MM.1S (cell line): ENCODE measurements around the gene GEMIN4.
"Not testable (repeated sequence)": the region's sequence is repeated elsewhere in the genome, so short reads cannot be mapped to it uniquely, and the experiment has no call there.

Experiments
- DNase-seq: peaks from one replicate; pipeline ENCODE4 v3.0.0-alpha.2; 2015
- H2AFZ ChIP-seq: fragments of 300-600 bp; sonication (generic); 2 replicates; pipeline ENCODE4 v1.6.0; 2016; ENCODE audit warnings: antibody characterized with exemption, low read length
- H3F3A ChIP-seq: fragments of 300-600 bp; sonication (generic); 2 replicates; pipeline ENCODE4 v1.6.1; 2016; ENCODE audit warnings: mild to moderate bottlenecking, antibody characterized with exemption, low read length, moderate library complexity, mixed read lengths; ENCODE audit not compliant: insufficient read depth
- H3K27ac ChIP-seq: fragments of 300-600 bp; sonication (generic); 2 replicates; pipeline ENCODE4 v1.5.1; 2016; ENCODE audit warnings: mild to moderate bottlenecking, low read length
- H3K27me3 ChIP-seq: fragments of 300-600 bp; sonication (generic); replicated peaks from 2 replicates; pipeline ENCODE4 v1.6.0; 2016; ENCODE audit warnings: low read length; ENCODE audit not compliant: insufficient read depth
- H3K36me3 ChIP-seq: fragments of 300-600 bp; sonication (generic); replicated peaks from 2 replicates; pipeline ENCODE4 v1.6.1; 2016; ENCODE audit warnings: mild to moderate bottlenecking, low read length, mixed read lengths; ENCODE audit not compliant: insufficient read depth
- H3K4me1 ChIP-seq: fragments of 300-600 bp; sonication (generic); 2 replicates; pipeline ENCODE4 v1.6.1; 2016; ENCODE audit warnings: low read length, mixed read lengths
- H3K4me2 ChIP-seq: fragments of 300-600 bp; sonication (generic); 2 replicates; pipeline ENCODE4 v1.6.0; 2016; ENCODE audit warnings: low read depth, low read length
- H3K4me3 ChIP-seq: fragments of 300-600 bp; sonication (generic); 2 replicates; pipeline ENCODE4 v1.5.1; 2016; ENCODE audit warnings: low read length, mixed read lengths
- H3K79me2 ChIP-seq: fragments of 300-600 bp; sonication (generic); 2 replicates; pipeline ENCODE4 v1.6.1; 2016; ENCODE audit warnings: mixed run types, low read length, mixed read lengths
- H3K9ac ChIP-seq: fragments of 300-600 bp; sonication (generic); 2 replicates; pipeline ENCODE4 v1.6.1; 2016; ENCODE audit warnings: low read length, mixed read lengths
- H3K9me2 ChIP-seq: fragments of 300-600 bp; sonication (generic); replicated peaks from 2 replicates; pipeline ENCODE4 v1.6.1; 2016; ENCODE audit warnings: mild to moderate bottlenecking, low read length, mixed read lengths; ENCODE audit not compliant: insufficient read depth
- H3K9me3 ChIP-seq: fragments of 300-600 bp; sonication (generic); replicated peaks from 2 replicates; pipeline ENCODE4 v1.6.1; 2016; ENCODE audit warnings: mild to moderate bottlenecking, low read length, mixed read lengths; ENCODE audit not compliant: insufficient read depth
- H4K20me1 ChIP-seq: fragments of 300-600 bp; sonication (generic); 2 replicates; pipeline ENCODE4 v1.6.1; 2016; ENCODE audit warnings: mild to moderate bottlenecking, low read length, moderate library complexity, mixed read lengths; ENCODE audit not compliant: insufficient read depth
- EZH2 ChIP-seq: fragments of 300-600 bp; sonication (generic); optimal IDR thresholded peaks from 2 replicates; pipeline ENCODE3; 2017; ENCODE audit warnings: low read depth, mild to moderate bottlenecking, antibody characterized with exemption, low read length, mixed read lengths
- EZH2phosphoT487 ChIP-seq: fragments of 300-600 bp; sonication (generic); IDR thresholded peaks from 2 replicates; pipeline ENCODE4 v1.6.1; 2018; ENCODE audit warnings: antibody characterized with exemption, low read length
- TF ChIP-seq, protein P1 (sequence below): fragments of 300-600 bp; sonication (generic); IDR thresholded peaks from 2 replicates; pipeline ENCODE4 v1.5.1; 2016; ENCODE audit warnings: antibody characterized with exemption, low read length, mixed read lengths

GEMIN4 gene

DNA sequence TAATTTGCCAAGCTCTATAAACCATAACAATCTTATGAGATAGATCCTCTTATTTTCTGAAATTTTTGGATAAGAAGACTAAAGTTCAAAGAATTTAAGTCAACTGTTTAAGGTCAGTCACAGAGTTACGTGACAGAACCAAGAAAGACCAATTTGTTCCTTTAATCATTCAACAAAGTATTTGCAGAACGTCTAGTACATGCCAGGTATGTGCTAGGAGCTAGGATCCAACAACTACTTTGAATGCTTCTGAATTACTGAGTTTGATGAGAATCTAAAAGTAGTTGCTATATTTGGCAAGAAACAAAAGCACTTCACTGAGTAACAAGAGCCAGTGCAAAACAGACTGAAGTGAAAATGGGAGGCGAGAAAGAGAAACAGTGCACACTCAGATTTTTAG is 15.0 kb upstream of the GEMIN4 start:
- H4K20me1 ChIP-seq = no peaks in the 10 kb centered on the region
- no peaks in the 10 kb centered on the region for H3K4me1 ChIP-seq
- no peak for TF ChIP-seq EZH2
- TF ChIP-seq EZH2phosphoT487 = no peak
- TF ChIP-seq, protein P1, sequence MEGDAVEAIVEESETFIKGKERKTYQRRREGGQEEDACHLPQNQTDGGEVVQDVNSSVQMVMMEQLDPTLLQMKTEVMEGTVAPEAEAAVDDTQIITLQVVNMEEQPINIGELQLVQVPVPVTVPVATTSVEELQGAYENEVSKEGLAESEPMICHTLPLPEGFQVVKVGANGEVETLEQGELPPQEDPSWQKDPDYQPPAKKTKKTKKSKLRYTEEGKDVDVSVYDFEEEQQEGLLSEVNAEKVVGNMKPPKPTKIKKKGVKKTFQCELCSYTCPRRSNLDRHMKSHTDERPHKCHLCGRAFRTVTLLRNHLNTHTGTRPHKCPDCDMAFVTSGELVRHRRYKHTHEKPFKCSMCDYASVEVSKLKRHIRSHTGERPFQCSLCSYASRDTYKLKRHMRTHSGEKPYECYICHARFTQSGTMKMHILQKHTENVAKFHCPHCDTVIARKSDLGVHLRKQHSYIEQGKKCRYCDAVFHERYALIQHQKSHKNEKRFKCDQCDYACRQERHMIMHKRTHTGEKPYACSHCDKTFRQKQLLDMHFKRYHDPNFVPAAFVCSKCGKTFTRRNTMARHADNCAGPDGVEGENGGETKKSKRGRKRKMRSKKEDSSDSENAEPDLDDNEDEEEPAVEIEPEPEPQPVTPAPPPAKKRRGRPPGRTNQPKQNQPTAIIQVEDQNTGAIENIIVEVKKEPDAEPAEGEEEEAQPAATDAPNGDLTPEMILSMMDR = no peak
- no peaks in the 10 kb centered on the region for H3K79me2 ChIP-seq
- no peak overlapping the region for H3K4me2 ChIP-seq
- no peak overlapping the region for H3K9ac ChIP-seq
- no peaks in the 10 kb centered on the region for H3K9me2 ChIP-seq
- DNase-seq = no peak
- peaks cover 7% of the 10 kb centered on the region; the same call in 1 of the 2 replicates for H3K36me3 ChIP-seq
- no peak overlapping the region for H3K4me3 ChIP-seq
- H2AFZ ChIP-seq = no peak overlapping the region
- no peaks in the 10 kb centered on the region; the same call in 1 of the 2 replicates for H3K27me3 ChIP-seq
- no peak overlapping the region for H3K27ac ChIP-seq
- no peaks in the 10 kb centered on the region for H3K9me3 ChIP-seq
- H3F3A ChIP-seq = no peaks in the 10 kb centered on the region

DNA sequence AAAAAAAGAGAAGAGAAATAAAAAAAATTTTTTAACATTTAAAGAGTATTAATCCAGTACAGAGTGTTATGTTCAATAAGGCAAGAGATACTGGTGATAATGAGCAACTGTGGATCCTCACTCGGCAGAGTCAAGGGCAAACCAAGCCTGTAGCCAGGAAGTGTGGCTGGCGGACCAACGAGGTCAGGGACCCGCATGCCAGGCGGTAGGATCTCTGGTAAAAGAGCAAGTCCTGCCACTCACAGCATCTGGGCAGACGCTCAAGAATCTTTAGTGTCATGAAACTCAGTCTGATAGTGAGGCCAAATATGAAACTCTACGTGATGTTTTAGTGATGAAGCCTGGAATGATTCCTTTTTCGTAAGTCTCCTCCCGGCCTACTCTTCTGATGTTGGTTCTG is 8.3 kb upstream of the GEMIN4 start:
- no peaks in the 10 kb centered on the region; the same call in 1 of the 2 replicates for H3K27me3 ChIP-seq
- no peaks in the 10 kb centered on the region for H3K4me1 ChIP-seq
- no peaks in the 10 kb centered on the region for H4K20me1 ChIP-seq
- no peak for TF ChIP-seq EZH2phosphoT487
- TF ChIP-seq, protein P1 = no peak
- no peak for TF ChIP-seq EZH2
- H3K79me2 ChIP-seq = no peaks in the 10 kb centered on the region
- no peak overlapping the region for H3K9ac ChIP-seq
- no peaks in the 10 kb centered on the region for H3F3A ChIP-seq
- H3K9me3 ChIP-seq = no peaks in the 10 kb centered on the region
- H3K27ac ChIP-seq = no peak overlapping the region
- no peak overlapping the region for H3K4me2 ChIP-seq
- no peak overlapping the region for H2AFZ ChIP-seq
- 0 out of 2 replicates have a peak, but pooled peaks cover 3% of the 10 kb centered on the region for H3K36me3 ChIP-seq
- no peak for DNase-seq
- no peak overlapping the region for H3K4me3 ChIP-seq
- no peaks in the 10 kb centered on the region for H3K9me2 ChIP-seq

DNA sequence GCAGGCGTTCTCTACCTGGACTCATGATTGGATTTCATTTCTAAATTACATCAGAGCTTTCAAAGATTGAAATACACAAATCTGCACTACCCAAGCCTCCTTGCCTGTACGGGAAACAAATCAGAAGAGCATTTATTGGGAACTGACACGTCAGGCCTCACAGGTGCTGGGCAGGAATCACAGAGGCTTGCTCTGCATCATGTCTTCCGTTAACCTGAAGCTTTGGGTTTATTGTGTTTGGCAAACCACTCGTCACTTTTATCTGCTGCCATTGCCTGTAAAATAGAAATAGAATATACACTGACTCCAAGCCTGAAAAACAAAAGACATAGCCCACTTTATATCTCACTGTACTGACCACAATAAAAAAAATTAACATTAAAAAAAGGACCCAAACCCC is 7.9 kb upstream of the GEMIN4 start:
- H3K27ac ChIP-seq = no peak overlapping the region
- no peaks in the 10 kb centered on the region for H3K4me1 ChIP-seq
- no peaks in the 10 kb centered on the region for H3K9me3 ChIP-seq
- no peaks in the 10 kb centered on the region; the same call in 1 of the 2 replicates for H3K27me3 ChIP-seq
- no peak overlapping the region for H3K9ac ChIP-seq
- no peak overlapping the region for H3K4me3 ChIP-seq
- TF ChIP-seq EZH2 = no peak
- no peaks in the 10 kb centered on the region for H3F3A ChIP-seq
- no peak for DNase-seq
- no peaks in the 10 kb centered on the region for H3K79me2 ChIP-seq
- no peak overlapping the region for H2AFZ ChIP-seq
- no peak overlapping the region for H3K4me2 ChIP-seq
- 0 out of 2 replicates have a peak, but pooled peaks cover 3% of the 10 kb centered on the region for H3K36me3 ChIP-seq
- H3K9me2 ChIP-seq = no peaks in the 10 kb centered on the region
- H4K20me1 ChIP-seq = no peaks in the 10 kb centered on the region

DNA sequence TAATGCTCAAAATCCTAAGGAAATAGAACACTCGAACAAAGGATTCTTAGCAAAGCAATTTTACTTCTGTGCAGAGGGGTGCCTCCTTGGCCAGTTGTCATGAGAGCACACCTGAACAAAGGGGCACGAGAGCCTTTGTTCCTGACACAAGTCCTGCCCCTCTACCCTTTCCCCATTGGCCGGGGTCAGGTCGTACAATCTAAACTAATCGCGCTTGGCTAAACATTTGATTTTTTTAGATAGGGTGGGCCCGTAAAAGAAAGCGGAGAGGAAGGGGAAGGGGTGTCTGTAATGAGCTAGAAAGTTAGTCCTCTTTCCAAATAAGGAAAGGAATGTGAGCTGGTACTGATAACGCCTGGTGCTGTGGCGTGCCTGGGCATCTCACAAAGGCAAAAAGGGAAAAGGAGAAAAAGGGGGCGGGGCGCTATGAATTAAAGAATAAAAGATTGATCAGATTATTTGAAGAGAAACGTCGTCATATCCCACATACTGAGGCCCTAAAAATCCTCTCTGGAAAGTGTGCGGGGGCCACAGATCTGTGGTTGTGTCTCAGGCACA is 4.0 kb upstream of the GEMIN4 start:
- H4K20me1 ChIP-seq, H3K4me3 ChIP-seq, H3K36me3 ChIP-seq, DNase-seq, H3K4me2 ChIP-seq, H3K9me3 ChIP-seq, H3K4me1 ChIP-seq, H3K79me2 ChIP-seq, H3K9ac ChIP-seq, H2AFZ ChIP-seq, H3K27me3 ChIP-seq, H3K9me2 ChIP-seq, H3F3A ChIP-seq, H3K27ac ChIP-seq: not testable (repeated sequence)

DNA sequence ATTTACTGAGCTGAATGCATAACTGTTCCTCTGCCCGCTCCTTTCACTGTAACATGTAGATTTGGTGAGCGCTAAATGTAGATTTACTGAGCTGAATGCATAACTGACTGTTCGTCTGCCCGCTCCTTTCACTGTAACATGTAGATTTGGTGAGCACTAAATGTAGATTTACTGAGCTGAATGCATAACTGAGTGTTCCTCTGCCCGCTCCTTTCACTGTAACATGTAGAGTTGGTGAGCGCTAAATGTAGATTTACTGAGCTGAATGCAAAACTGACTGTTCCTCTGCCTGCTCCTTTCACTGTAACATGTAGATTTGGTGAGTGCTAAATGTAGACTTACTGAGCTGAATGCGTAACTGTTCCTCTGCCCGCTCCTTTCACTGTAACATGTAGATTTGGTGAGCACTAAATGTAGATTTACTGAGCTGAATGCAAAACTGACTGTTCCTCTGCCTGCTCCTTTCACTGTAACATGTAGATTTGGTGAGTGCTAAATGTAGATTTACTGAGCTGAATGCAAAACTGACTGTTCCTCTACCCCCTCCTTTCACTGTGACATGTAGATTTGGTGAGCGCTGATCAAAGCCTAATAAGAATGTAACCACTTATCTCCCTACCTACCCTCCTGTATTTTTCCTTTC is 3.4 kb upstream of the GEMIN4 start:
- not testable (repeated sequence) for H3K9ac ChIP-seq, H3K9me3 ChIP-seq, H3K4me2 ChIP-seq, H3K4me3 ChIP-seq, H3F3A ChIP-seq, H3K36me3 ChIP-seq, H2AFZ ChIP-seq, H4K20me1 ChIP-seq, H3K4me1 ChIP-seq, DNase-seq, H3K27ac ChIP-seq, H3K27me3 ChIP-seq, H3K9me2 ChIP-seq
- H3K79me2 ChIP-seq = peaks cover 16% of the 10 kb centered on the region
